DND-41 (cell line): ENCODE data around the gene LPIN1.
"Not testable (repeated sequence)": the region's sequence is repeated elsewhere in the genome, so short reads cannot be mapped to it uniquely, and the experiment has no call there.

Experiments used
- ATAC-seq: fragments of 200-7000 bp; cut with Tn5 transposase; 3 replicates; pipeline ENCODE4 v1.9.1; 2021; ENCODE audit warnings: low read depth; ENCODE audit not compliant: insufficient read depth
- DNase-seq: peaks from one replicate; pipeline ENCODE4 v3.0.0-alpha.2; 2020
- H2AFZ ChIP-seq: 2 replicates; pipeline ENCODE4 v1.6.0; 2012; ENCODE audit warnings: low read depth, low read length
- H3K27ac ChIP-seq: 2 replicates; pipeline ENCODE4 v1.5.1; 2012; ENCODE audit warnings: low read length, inconsistent platforms
- H3K27me3 ChIP-seq: fragments of 200-600 bp; sonication (generic); 2 replicates; pipeline ENCODE4 v1.6.0; 2012; ENCODE audit warnings: low read length, mild to moderate bottlenecking, inconsistent platforms; ENCODE audit not compliant: insufficient read depth, poor library complexity
- H3K36me3 ChIP-seq: 2 replicates; pipeline ENCODE4 v1.5.1; 2012; ENCODE audit warnings: low read length, inconsistent platforms; ENCODE audit not compliant: insufficient read depth
- H3K4me1 ChIP-seq: 2 replicates; pipeline ENCODE4 v1.5.1; 2012; ENCODE audit warnings: mild to moderate bottlenecking, low read length; ENCODE audit not compliant: insufficient read depth
- H3K4me2 ChIP-seq: 2 replicates; pipeline ENCODE4 v1.6.0; 2012; ENCODE audit warnings: mild to moderate bottlenecking, moderate library complexity, low read length, inconsistent platforms; ENCODE audit not compliant: insufficient read depth
- H3K4me3 ChIP-seq, 2 experiments: fragments of 200-600 bp in 1 of 2; shearing (Covaris generic) in 1 of 2; 2 replicates each; pipeline ENCODE4 v1.5.1; 2012 to 2016; ENCODE audit warnings: inconsistent platforms in 2 of 2, low read length in 2 of 2, mild to moderate bottlenecking in 2 of 2, low read depth in 1 of 2, moderate library complexity in 1 of 2
- H3K79me2 ChIP-seq: 2 replicates; pipeline ENCODE4 v1.6.0; 2012; ENCODE audit warnings: low read length, inconsistent platforms; ENCODE audit not compliant: insufficient read depth
- H3K9ac ChIP-seq: 2 replicates; pipeline ENCODE4 v1.6.0; 2012; ENCODE audit warnings: low read depth, mild to moderate bottlenecking, inconsistent platforms, low read length, moderate library complexity
- H3K9me3 ChIP-seq: 2 replicates; pipeline ENCODE4 v1.5.1; 2012; ENCODE audit warnings: low read length, moderate library complexity, mild to moderate bottlenecking, inconsistent platforms; ENCODE audit not compliant: insufficient read depth, severe bottlenecking
- H4K20me1 ChIP-seq: 2 replicates; pipeline ENCODE4 v1.6.0; 2012; ENCODE audit warnings: low read length; ENCODE audit not compliant: insufficient read depth
- CTCF ChIP-seq: IDR thresholded peaks from 2 replicates; pipeline ENCODE4 v1.5.1; 2012; ENCODE audit warnings: borderline replicate concordance, low read length, moderate library complexity, mild to moderate bottlenecking; ENCODE audit not compliant: poor library complexity, severe bottlenecking; ENCODE audit errors: extremely low read depth
- EZH2 ChIP-seq: IDR thresholded peaks from 3 replicates; pipeline ENCODE4 v1.6.1; 2012; ENCODE audit warnings: borderline replicate concordance, low read depth, mild to moderate bottlenecking, moderate library complexity, low read length, inconsistent platforms; ENCODE audit not compliant: severe bottlenecking

Gene LPIN1

DNA sequence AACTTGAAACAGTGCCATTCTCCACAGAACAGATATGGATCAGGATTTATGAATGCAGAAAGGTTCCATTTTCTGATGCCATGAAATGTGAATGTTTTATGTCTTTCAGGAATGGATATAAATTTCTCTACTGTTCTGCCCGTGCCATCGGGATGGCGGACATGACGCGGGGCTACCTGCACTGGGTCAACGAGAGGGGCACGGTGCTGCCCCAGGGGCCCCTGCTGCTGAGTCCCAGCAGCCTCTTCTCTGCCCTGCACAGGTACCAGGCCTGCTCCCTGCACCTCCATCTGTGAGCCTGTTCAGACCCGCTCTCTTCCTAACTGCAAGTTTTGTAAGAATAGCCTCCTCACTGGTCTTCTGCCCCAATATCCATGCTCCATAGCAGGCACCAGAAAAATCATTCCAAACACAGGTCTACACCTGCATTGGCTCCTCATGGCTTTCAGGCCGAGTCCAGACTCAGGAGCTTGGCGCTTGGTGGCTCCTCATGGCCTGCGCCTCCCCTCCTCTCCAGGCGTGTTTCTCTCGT lies 68.6 kb downstream of the LPIN1 start:
- no peaks in the 10 kb centered on the region for H4K20me1 ChIP-seq
- H3K36me3 ChIP-seq, result peaks cover 51% of the 10 kb centered on the region
- H3K79me2 ChIP-seq, result no peaks in the 10 kb centered on the region
- no peak overlapping the region for H2AFZ ChIP-seq
- no peak overlapping the region for H3K4me3 ChIP-seq
- TF ChIP-seq EZH2 (no peak), CTCF (no peak)
- H3K27me3 ChIP-seq, result no peaks in the 10 kb centered on the region
- DNase-seq (no peak), ATAC-seq (no peak)
- no peaks in the 10 kb centered on the region for H3K9me3 ChIP-seq
- H3K27ac ChIP-seq, result no peak overlapping the region
- no peaks in the 10 kb centered on the region for H3K4me1 ChIP-seq
- H3K9ac ChIP-seq, result no peak overlapping the region
- no peak overlapping the region for H3K4me2 ChIP-seq

- peaks cover 65% of the 10 kb centered on the region for H3K36me3 ChIP-seq
- H3K4me2 ChIP-seq, result not testable (repeated sequence)
Observed at GRCh38 chr2:11816935-11817334, 70.5 kb downstream of the LPIN1 start.

GRCh38 chr2:11819235-11819729 lies 72.8 kb downstream of the LPIN1 start:
- Histone ChIP-seq H3K4me2 (no peak overlapping the region), H4K20me1 (no peaks in the 10 kb centered on the region), H3K27me3 (no peaks in the 10 kb centered on the region), H3K4me3 (no peak overlapping the region), H3K9ac (no peak overlapping the region), H3K4me1 (no peaks in the 10 kb centered on the region), H2AFZ (no peak overlapping the region), H3K36me3 (peaks cover 55% of the 10 kb centered on the region), H3K9me3 (no peaks in the 10 kb centered on the region), H3K27ac (no peak overlapping the region), H3K79me2 (no peaks in the 10 kb centered on the region)
- ATAC-seq (no peak), DNase-seq (no peak)
- TF ChIP-seq CTCF (no peak), EZH2 (no peak)

More at GRCh38 chr2:11816935-11817334, 70.5 kb downstream of the LPIN1 start:
- not testable (repeated sequence) for H3K9ac ChIP-seq, H4K20me1 ChIP-seq, H3K9me3 ChIP-seq, H3K4me3 ChIP-seq, H3K79me2 ChIP-seq, H3K27ac ChIP-seq, H3K4me1 ChIP-seq, H3K27me3 ChIP-seq, ATAC-seq, DNase-seq, H2AFZ ChIP-seq

- H4K20me1 ChIP-seq, result no peaks in the 10 kb centered on the region
- H3K4me1 ChIP-seq, result no peaks in the 10 kb centered on the region
- no peak overlapping the region for H3K9ac ChIP-seq
- no peak overlapping the region for H3K4me3 ChIP-seq
- DNase-seq (no peak), ATAC-seq (no peak)
- no peaks in the 10 kb centered on the region for H3K9me3 ChIP-seq
- no peaks in the 10 kb centered on the region for H3K79me2 ChIP-seq
- H3K27ac ChIP-seq, result no peak overlapping the region
- no peak overlapping the region for H3K4me2 ChIP-seq
- no peaks in the 10 kb centered on the region for H3K27me3 ChIP-seq
- peaks cover 53% of the 10 kb centered on the region for H3K36me3 ChIP-seq
- H2AFZ ChIP-seq, result no peak overlapping the region
- TF ChIP-seq EZH2, result no peak
- TF ChIP-seq CTCF, result no peak
Observed at GRCh38 chr2:11820650-11821049, 74.2 kb downstream of the LPIN1 start.
